NCI-H774 (cell line): ENCODE measurements around the gene MEG3.

Source experiments
- DNase-seq: peaks from one replicate; lab custom pipeline; 2025; lab: John Stamatoyannopoulos, UW

The MEG3 gene

GRCh38 chr14:100849115-100849781 is 23.3 kb downstream of the MEG3 start:
- no peak for DNase-seq

GRCh38 chr14:100850841-100851585 is 25.1 kb downstream of the MEG3 start:
- peak; percentile 17 for DNase-seq

DNA sequence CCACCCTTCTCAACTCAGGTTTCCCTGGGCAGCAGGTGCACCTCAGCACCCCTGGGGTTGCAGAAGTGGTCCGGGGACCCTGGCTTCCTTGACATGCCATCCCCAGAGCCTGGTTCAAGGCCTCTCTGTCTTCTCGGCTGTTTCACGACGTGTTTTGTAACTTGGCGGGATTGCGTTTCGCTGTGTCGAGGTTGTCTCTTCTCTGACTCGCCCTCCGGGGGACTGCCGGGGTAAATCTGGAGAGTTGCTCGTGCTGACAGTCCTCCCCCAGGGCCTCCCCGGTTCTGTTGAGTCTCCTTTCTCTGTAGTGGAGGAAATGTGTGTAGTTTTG is 25.6 kb downstream of the MEG3 start:
- DNase-seq = no peak

DNA sequence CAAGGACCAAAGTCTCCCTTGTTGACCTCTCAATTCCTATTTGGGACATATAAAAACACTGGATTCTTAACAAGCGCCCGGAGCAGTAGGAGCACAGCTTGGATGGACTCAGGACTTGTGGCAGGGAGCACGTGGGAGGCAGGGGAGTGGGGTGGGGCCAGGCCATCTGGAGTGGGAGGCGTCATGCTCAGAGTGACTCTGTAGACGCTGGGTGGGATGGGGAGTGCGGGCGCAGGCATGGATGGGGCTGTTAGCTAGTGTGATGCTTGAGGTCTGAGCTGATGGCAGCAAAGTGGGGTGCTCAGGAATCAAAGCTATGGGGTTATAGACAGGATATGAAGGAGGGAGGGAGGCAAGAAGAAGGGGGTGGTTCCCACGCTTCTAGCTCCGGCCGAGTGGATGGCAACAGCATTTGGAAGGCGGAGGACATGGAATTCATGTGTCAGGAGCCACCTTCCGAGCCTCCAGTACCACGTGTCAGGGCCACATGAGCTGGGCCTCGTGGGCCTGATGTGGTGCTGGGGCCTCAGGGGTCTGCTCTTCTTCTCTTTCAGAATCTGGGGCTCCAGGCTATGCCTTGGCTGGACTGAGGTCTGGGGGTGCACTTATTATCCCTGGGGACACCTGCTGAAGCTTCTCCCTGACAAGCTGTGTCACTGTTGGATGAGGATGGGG is 26.2 kb downstream of the MEG3 start:
- DNase-seq = no peak

GRCh38 chr14:100854435-100854834 is 28.5 kb downstream of the MEG3 start:
- DNase-seq = no peak

- no peak for DNase-seq
These were observed 29.5 kb downstream of the MEG3 start for GRCh38 chr14:100855256-100855930.

DNA sequence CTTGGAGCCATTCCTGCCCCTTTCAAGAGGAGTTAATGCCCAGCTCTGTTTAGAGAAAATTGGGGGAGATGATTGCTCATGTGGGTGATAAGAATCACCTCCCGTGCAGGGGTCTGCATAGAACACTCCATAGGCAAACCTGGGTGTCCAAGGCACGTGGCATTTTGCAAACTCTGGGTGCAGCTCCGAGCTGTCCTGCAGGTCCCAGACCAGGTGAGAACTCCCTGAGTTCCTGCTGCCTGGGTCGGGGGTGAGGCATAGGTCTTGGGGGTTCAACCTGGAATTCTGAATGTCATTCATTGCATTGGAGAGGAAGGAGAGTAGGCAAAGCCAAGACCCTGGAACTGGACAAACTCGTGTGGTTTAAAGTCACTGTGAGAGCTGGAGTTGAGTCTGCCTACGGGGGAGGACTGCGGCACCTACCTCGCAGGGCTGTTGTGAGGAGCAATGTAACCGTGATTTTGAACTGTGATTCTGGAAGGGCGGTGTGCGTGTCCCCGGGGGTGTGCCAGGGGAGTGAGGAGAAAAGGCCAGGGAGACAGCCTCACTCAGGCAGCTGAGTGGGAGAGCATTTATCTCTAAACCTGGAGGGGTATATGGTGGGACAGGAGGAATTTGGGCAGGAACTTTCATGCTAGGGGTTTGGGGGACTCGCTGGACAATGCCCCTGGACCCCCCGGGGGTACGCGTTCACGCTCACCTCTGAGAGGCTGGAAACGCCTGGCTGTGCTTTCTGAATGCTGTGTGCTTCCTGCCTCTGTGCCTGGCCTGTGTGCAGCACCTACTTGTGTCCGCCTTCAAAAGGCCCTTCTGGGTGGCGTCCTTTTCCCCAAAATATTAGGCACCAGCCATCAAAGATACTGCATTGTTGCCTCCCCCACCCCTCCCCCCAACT is 30.4 kb downstream of the MEG3 start:
- no peak for DNase-seq

GRCh38 chr14:100857233-100857922 is 31.5 kb downstream of the MEG3 start:
- no peak for DNase-seq

GRCh38 chr14:100857923-100858837 is 32.3 kb downstream of the MEG3 start:
- no peak for DNase-seq

DNA sequence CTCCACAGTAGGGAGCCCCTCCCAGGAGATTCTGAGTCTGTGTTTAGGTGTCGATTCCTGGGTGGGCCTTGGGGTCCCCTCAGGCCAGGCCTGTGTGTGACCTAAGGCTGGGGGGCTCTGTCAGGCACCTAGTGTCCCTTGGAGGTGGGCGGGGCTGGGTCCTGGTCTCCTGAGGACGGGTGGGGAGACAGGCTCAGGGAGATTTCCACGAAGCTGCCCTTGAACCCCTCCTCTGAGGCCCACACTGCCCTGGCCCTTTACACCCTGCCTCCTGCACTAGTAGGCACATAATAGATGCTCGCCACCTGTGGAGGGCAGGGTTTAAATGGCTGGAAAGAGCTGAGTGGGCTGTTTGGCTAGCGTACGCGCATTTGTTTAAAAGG is 32.9 kb downstream of the MEG3 start:
- DNase-seq = no peak

DNA sequence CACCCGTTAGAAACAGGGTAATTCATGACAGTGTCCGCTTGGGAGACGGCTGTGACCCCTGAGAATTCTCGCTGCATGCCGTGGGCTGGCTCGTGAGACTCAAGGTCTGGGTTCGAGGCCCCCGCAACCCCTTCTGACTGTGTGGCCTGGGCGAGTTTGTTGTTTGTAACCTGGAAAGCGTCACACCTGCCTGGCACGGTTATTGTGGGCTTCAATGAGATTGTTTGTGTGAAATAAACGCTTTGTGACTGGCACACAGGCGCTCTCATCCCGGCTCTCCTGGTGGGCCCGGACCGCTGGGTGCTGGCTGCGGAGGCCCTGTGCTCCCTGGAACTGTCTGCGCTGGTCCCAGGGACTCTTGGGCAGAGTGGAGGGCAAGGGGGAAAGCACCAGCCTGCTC is 33.9 kb downstream of the MEG3 start:
- no peak for DNase-seq

DNA sequence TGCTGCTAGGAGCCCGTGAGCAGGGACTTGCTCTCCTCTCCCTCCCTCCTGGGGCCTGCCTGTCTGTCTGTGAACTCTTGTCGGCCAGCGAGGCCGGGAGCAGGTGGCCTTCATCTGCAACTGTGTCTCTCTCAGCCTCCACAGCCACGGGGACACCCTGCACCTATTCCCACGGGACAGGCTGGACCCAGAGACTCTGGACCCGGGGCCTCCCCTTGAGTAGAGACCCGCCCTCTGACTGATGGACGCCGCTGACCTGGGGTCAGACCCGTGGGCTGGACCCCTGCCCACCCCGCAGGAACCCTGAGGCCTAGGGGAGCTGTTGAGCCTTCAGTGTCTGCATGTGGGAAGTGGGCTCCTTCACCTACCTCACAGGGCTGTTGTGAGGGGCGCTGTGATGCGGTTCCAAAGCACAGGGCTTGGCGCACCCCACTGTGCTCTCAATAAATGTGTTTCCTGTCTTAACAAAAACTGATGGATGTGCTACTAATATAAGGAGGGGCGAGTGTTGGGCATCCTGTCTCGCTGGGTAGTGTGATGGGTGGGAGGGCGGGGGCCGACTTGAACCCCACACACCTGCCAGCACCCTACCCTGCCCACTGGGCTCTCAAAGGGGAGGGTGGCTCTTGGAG is 34.8 kb downstream of the MEG3 start:
- no peak for DNase-seq

GRCh38 chr14:100861188-100861936 is 35.4 kb downstream of the MEG3 start:
- no peak for DNase-seq

DNA sequence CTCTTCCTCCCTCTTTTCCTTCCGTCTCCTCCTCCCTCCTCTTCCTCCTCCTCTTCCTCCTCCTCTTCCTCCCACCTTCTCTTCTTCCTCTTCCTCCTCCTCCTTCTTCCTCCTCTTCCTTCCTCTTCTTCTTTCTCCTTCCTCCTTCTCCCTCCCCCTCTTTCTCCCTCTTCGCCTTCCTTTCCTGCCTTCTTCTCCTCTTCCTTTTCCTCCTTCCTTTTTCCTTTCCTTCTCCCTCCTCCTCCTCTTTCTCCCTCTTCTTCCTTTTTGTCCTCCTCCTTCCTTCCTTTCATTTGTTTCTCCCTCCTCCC is 36.0 kb downstream of the MEG3 start:
- no peak for DNase-seq

GRCh38 chr14:100862277-100862676 is 36.4 kb downstream of the MEG3 start:
- DNase-seq = no peak

DNA sequence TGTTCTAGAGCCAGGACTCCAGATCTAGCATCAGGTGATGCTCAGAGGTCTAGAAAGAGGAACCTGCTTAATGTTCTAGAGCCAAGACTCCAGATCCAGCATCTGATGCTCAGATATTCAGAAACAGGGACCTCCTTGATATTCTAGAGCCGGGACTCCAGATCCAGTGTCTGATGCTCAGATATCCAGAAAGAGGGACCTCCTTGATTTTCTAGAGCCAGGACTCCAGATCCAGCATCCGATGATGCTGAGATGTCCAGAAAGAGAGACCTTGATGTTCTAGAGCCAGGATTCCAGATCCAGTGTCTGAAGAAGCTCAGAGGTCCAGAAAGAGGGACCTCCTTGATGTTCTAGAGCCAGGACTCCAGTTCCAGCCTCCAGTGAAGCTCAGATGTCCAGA is 36.9 kb downstream of the MEG3 start:
- DNase-seq = no peak

DNA sequence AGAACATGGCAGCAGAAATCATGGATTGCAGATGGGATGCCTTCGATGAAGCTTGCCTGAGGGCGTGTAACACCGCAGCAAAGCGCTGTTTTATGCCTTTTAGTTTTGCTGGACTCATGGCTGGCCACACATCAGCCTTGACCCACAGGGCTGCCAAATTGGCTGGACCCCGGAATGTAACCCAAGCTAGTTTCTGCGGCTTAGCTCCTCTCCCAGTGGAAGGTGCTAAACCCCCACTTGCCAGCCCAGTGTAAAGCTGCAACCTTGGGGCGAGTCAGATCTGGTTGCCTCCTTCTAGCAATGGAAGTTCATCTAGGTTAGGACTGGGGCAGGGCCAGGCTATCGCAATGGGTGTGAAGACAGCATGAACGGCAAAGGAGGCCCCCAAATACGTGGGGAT is 38.3 kb downstream of the MEG3 start:
- DNase-seq = no peak

- DNase-seq = no peak
These were observed 39.2 kb downstream of the MEG3 start for GRCh38 chr14:100864960-100865681.
